NCI-H446 (cell line): ENCODE results near the gene UBE2E1.
"Not testable (repeated sequence)": the region's sequence is repeated elsewhere in the genome, so short reads cannot be mapped to it uniquely, and the experiment has no call there.

Source experiments
- DNase-seq, 2 experiments: peaks; one replicate each; lab custom pipeline; 2025; lab: John Stamatoyannopoulos, UW

The UBE2E1 gene

DNA sequence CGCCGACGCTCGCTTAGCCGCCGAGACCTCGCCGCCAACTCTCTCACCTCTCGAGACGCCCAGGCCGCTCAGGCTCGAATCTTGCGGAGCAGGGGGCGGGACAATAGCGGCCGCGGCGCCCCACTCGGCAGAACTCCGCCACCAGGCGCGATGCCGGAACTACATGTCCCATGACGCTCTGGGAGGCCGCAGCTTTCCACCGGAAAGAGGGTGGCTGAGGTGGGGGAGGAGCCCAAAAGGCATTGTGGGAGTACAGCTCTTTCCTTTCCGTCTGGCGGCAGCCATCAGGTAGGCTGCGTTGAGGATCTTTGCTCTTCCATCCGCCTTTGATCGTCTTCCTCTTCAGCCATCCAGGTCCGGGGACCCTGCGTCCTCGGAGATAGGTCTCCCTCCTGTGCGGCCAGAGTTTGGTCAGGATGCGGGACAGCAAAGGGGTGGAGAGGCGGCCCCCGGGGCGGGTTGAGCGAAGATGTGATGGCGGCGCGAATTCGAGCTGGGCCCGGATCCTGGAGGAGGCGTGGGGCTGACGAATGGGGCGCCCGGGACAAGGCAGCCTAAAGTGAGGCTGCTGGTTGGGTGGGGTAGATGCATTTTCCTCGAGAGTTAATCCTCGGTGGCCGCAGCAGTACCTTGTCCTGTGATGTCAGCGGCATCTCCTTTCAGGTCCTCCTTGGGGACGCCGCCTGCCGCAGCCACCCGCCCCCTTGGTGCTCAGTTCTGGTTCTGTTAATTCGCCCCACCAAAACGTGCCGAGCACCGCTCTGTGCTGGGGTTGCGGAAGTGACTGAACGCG, 111.3 kb downstream of the UBE2E1 start, which contains the start of the genes NKIRAS1 and RPL15:
Gene NKIRAS1 (minus strand): TSS at position 105 of the 793 bp plus-strand sequence. CDS start 6,086 bp downstream, outside the sequence.
Gene RPL15 (plus strand): TSS at position 247 of the 793 bp plus-strand sequence. CDS start 728 bp downstream, outside the sequence.
- DNase-seq, result peak; percentile 80 to 94

DNA sequence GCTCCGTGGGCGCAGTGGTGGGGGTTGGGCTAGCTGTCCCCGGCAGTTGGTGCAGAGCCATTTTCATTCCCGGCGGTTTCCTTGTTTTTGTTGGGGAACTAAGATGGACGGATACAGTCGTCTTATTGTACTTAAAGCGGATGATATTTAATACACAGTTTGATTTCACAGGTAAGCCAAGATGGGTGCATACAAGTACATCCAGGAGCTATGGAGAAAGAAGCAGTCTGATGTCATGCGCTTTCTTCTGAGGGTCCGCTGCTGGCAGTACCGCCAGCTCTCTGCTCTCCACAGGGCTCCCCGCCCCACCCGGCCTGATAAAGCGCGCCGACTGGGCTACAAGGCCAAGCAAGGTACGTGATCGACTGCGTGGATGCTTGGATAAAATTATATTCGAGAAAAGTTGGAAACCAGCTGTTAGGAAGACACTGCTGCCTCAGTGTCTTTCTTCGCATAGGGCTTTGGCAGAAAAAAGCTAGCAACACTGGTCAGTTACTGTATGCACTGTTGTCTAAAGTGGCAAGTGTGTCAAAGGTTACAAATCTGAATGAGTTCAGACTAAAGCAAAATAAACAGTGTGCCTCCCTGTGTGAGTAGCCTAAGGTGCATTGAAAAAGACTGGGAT, 112.0 kb downstream of the UBE2E1 start:
- peak in 1 of 2 experiments; percentile 37 for DNase-seq

GRCh38 chr3:23918331-23918730, 112.6 kb downstream of the UBE2E1 start:
- DNase-seq, result not testable (repeated sequence)

GRCh38 chr3:23919628-23920027, 113.9 kb downstream of the UBE2E1 start:
- no peak for DNase-seq

DNA sequence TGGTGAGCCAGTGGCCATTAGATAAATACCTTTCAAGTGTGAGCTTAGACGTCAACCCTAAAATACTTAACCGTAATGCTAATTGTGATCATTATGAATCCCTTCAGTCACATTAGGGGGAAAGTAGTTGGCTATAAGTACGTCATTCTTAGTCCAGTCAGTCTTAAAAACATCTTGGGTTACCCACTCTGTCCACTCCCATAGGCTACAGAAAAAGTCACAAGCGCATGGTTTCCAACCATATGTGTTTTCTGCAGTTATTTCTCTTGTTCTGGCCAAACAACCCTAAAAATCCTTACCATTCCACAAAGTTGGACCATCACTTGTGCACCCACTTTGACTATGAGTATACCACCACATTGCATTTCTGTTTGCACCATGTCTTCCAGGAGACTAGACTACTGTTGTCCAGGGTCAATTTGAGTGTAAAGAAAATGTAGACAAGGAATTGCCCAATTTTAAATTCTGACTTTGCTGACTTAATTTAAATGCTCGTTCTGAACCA, 114.4 kb downstream of the UBE2E1 start:
- no peak for DNase-seq

DNA sequence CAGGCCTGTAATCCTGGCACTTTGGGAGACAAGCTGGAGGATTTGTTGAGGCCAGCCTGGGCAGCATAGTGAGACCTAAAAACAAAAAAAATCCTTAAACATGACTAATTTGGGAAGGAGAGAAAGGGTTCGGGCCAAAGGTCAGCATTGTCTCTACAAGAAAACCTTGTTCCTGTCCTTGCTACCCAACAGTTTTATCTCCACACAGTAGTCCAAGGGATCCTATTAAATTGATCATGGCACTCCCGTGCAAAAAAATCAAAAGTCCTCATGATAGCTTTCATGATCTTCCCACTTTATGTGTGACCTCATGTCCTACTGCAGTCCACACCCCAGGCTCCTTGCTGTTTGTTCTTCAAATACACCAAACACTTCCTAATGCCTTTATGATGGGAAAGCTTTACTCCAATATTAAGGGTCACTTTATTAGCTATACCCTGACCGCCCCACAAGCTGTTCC, 115.3 kb downstream of the UBE2E1 start:
- DNase-seq, result no peak

DNA sequence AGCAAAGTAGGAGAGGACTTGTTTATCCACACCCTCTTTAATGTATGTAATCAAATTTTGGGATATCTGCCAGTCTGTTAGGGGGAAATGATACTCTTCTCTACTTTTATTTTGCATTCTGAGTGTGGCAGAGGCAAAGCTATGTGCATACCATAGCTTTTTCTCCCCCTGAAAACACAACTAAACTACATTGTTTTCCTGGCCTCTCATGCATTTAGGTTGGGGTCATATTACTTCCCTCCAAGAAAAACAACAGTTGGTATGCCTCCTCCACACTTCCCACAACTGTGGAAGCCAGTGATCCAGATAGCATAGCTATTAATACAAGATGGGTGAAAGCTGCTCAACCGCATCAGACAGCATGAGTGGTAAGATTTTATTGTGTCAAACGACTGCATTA, 118.0 kb downstream of the UBE2E1 start:
- DNase-seq, result no peak

DNA sequence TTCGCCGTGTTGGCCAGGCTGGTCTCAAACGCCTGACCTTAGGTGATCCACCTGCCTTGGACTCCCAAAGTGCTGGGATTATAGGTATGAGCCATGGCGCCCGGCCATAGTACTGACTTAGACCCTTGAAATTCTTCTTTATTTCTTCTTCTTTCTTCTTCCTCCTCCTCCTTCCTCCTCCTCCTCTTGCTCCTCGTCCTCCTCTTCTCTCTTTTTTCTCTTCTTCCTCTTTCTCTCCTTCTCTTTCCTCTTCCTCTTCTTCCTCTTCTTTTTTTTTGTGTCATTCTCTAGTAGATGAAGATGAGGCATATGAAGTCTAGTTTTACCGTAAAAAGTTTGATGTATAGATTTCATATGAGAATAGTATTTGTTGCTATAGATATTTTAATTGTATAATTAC, 120.5 kb downstream of the UBE2E1 start:
- DNase-seq, result no peak

GRCh38 chr3:23926736-23927135, 121.0 kb downstream of the UBE2E1 start:
- DNase-seq, result no peak

DNA sequence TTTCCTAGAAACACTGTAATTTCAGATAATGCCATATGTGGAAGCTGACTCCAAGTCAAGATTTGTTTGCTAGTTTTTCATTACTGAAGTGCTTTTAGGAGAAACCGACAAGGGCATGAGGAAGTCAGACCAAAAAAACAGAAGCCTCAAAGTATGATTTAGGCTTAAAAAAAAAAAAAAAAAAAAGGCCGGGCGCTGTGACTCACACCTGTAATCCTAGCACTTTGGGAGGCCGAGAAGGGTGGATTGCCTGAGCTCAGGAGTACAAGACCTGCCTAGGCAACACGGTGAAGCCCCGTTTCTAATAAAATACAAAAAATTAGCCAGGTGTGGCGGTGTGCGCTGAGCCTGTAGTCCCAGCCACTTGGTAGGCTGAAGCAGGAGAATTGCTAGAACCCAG, 122.8 kb downstream of the UBE2E1 start:
- DNase-seq, result no peak

DNA sequence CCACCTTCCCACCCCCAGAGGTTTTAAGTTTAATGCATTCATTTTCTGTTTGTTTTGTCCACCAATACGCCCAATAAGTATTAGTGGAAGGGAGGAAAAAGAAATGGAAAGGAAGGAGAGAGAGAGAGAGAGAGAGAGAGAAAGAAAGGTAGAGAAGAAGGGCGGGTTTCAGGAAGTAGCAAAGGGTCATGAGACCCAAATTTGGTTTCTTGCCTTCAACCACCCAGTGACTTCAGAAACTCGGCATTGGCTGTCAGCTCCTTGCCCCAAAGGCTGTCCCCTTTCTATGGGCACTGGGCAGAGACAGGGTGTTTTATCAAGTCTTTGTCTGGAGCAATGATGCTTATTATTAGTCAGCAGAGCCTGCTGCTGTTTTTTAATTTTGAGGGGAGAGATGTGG, 125.8 kb downstream of the UBE2E1 start:
- DNase-seq, result no peak

DNA sequence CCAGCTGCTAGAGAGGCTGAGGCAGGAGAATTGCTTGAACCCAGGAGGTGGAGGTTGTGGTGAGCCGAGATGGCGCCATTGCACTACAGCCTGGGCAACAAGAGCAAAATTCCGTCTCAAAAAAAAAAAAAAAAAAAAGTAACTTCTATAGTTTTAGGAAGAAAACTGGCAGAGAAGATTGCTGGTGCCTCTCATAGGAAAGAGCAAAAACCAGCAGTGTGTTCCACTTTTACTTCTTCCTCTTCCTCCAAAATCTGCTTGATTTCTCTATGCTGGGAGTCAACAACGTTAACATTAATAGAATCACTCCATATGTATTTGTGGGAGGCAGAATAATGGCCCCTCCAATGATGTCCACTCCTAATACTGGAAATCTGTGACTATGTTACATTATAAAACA, 126.8 kb downstream of the UBE2E1 start:
- no peak for DNase-seq

DNA sequence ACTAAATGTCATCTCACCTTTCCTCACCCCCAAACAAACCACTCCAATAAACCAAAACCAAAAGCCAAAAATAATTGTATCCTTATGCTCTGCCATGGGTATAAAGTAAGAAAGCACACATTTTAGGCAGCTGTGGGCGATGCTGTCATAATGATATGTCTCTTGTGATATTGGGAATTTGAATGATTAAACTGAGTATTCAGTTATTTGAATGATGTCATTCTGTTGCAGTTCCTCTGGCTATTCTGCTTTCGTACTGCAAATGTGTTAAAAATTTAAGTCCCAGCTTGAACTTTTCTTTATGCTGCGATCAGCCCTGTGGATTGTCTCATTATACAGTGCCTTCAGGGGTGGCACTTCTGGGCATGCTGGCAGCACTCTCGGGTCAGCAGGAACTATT, 128.5 kb downstream of the UBE2E1 start:
- no peak for DNase-seq

GRCh38 chr3:23937296-23937695, 131.5 kb downstream of the UBE2E1 start:
- no peak for DNase-seq

DNA sequence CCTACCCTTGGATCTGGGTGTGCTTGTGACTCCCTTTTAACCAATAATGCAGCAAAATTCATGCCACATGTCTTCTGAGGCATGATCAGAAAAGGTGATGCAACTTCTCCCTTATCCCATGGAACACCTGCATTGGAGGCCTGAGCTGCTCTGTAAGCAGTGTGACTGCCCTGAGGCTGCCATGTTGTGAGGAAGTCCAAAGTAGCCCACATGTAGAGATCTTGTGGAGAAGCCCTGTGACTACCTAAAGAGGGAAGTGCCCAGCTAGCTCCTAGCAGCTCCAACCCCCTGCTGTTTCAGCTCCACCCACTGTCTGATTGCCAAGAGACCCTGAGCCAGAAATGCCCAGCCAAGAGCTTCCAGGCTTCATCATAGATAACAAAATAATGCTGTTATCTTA, 132.9 kb downstream of the UBE2E1 start:
- DNase-seq, result no peak

- no peak for DNase-seq
These were observed 135.0 kb downstream of the UBE2E1 start for GRCh38 chr3:23940775-23941174.
